Measurements from ENCODE around the gene MACO1. TPM values are rescaled to one million over a fixed set of nuclear protein-coding genes. Genes with fewer than 3 reads are reported as not detected.

MACO1 gene
- total and polyA plus RNA-seq, 9 of the 15 experiments (the other 6 are each of a cell fraction or from before 2014, with no cell fraction given): 4.6 to 28.4 (median 21.7) TPM

DNA sequence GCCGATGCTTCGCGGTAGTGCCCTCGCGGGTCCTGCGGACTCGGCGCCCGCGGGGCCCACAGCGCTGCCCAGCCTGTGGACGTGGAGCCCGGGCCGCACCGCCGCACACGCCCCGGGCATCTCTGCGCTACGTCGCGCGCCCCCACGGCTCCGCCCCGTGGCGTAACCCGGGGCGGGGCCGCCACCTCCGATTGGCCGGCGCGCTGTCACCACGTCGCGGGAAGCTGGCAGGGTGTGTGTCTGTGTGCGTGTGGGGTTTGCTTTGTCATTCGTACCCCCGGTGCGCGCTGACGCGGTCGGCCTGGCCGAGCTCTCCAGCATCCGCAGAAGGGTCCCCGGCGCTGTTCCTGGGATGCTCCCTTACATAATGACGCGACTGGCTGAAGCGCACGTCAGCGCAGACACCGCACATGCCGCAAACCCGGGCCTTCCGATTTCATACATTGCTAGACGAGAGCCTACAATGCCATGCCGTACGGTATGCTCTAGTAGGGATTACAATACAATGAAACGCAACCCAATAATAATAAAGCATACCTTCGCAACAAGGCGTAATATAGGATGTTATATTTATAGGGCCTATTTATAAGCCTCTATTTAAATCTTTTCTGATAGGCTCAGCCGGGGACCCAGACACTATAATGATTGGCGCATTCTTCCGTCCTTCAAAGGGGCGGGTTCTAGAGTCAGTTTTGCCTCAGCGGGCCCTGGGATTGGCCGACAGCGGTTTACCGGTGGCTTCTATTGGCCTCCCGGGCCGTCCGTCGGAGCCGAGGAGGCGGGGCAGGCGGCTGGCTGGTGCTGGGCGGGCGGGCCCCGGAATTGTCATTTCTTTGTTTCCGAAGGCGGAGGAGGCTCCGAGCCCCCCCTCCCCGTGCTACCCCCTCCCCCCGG lies at the start of gene MACO1 (continued):
- no peak for TF ChIP-seq HNRNPUL1 (IDR thresholded peaks at IDR 0.05; ENCODE audit: low read length)
- no peak for TF ChIP-seq XRCC5 (IDR thresholded peaks at IDR 0.05; ENCODE audit: low read depth, low read length)
- TF ChIP-seq POLR2G (IDR thresholded peaks at IDR 0.05; ENCODE audit: low read depth, low read length): peak; percentile 99
- TF ChIP-seq RBM14 (IDR thresholded peaks at IDR 0.05; ENCODE audit: borderline replicate concordance, insufficient read depth, low read depth, low read length): no peak
- TF ChIP-seq ZNF740 (CRISPR knock-in tag; IDR thresholded peaks at IDR 0.05): 0 out of 2 replicates have a peak, but pooled peaks have one; percentile 59
- no peak for TF ChIP-seq ZNF740 (tag; IDR thresholded peaks at IDR 0.05)
- TF ChIP-seq GTF2F1 (IDR thresholded peaks at IDR 0.05; ENCODE audit: low read depth, low read length): peak; percentile 85; the same call in 1 of the 2 replicates
- no peak for TF ChIP-seq YBX1 (IDR thresholded peaks at IDR 0.05)
- peak; percentile 75 for TF ChIP-seq SMAD1 (IDR thresholded peaks at IDR 0.05; ENCODE audit: low read depth, low read length, partially characterized antibody)
- no peak for TF ChIP-seq EP300 (IDR thresholded peaks at IDR 0.05; ENCODE audit: low read length)
- no peak for TF ChIP-seq ZNF384 (IDR thresholded peaks at IDR 0.05; ENCODE audit: low read depth, low read length)
- TF ChIP-seq MLX (CRISPR knock-in tag; conservative IDR thresholded peaks at IDR 0.05): 0 out of 4 replicates have a peak, but pooled peaks of 1 of the 2 experiments have one; percentile 44
- TF ChIP-seq, protein P1, sequence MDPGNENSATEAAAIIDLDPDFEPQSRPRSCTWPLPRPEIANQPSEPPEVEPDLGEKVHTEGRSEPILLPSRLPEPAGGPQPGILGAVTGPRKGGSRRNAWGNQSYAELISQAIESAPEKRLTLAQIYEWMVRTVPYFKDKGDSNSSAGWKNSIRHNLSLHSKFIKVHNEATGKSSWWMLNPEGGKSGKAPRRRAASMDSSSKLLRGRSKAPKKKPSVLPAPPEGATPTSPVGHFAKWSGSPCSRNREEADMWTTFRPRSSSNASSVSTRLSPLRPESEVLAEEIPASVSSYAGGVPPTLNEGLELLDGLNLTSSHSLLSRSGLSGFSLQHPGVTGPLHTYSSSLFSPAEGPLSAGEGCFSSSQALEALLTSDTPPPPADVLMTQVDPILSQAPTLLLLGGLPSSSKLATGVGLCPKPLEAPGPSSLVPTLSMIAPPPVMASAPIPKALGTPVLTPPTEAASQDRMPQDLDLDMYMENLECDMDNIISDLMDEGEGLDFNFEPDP (CRISPR knock-in tag; IDR thresholded peaks at IDR 0.05): no peak
- TF ChIP-seq, protein P2, sequence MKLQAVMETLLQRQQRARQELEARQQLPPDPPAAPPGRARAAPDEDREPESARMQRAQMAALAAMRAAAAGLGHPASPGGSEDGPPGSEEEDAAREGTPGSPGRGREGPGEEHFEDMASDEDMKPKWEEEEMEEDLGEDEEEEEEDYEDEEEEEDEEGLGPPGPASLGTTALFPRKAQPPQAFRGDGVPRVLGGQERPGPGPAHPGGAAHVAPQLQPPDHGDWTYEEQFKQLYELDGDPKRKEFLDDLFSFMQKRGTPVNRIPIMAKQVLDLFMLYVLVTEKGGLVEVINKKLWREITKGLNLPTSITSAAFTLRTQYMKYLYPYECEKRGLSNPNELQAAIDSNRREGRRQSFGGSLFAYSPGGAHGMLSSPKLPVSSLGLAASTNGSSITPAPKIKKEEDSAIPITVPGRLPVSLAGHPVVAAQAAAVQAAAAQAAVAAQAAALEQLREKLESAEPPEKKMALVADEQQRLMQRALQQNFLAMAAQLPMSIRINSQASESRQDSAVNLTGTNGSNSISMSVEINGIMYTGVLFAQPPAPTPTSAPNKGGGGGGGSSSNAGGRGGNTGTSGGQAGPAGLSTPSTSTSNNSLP (IDR thresholded peaks at IDR 0.05; ENCODE audit: borderline replicate concordance, low read depth, low read length): peak; percentile 93; the same call in 1 of the 2 replicates
- no peak for TF ChIP-seq ZNF444 (CRISPR knock-in tag; IDR thresholded peaks at IDR 0.05)
- no peak for TF ChIP-seq ZNF140 (CRISPR knock-in tag; IDR thresholded peaks at IDR 0.05)
- peak; percentile 74; the same call in 1 of the 2 replicates for TF ChIP-seq ILF3 (IDR thresholded peaks at IDR 0.05; ENCODE audit: borderline replicate concordance)

All from K562 (cell line).